ENCODE measurements around the gene TEX44. TPM values are rescaled to one million over a fixed set of nuclear protein-coding genes. Genes with fewer than 3 reads are reported as not detected.
"Not testable (repeated sequence)": the region's sequence is repeated elsewhere in the genome, so short reads cannot be mapped to it uniquely, and the experiment has no call there.

TEX44 gene
- total RNA-seq, 2 donors from 2014 or later = not detected

- Histone ChIP-seq H3K27ac (no peak overlapping the region), H3K4me3 (no peak overlapping the region), H3K9ac (ENCODE audit: low read depth in 2 of 2, low read length in 2 of 2) (no peak overlapping the region), H3K9me3 (no peaks in the 10 kb centered on the region), H3K4me1 (no peaks in the 10 kb centered on the region), H3K27me3 (no peaks in the 10 kb centered on the region), H3K36me3 (no peaks in the 10 kb centered on the region)
- intact Hi-C loops (cut with DNase I) = loop anchor here (10.0 kb wide), 1 partner anchor 147 kb away; no protein-coding TSS in a partner anchor
- no peak for DNase-seq
- no peak for TF ChIP-seq CTCF (IDR thresholded peaks at IDR 0.05)
Measured at GRCh38 chr2:231568098-231568784, 24.4 kb upstream of the TEX44 start.

GRCh38 chr2:231568785-231569435 is 23.8 kb upstream of the TEX44 start:
- H3K36me3 ChIP-seq = no peaks in the 10 kb centered on the region
- no peak overlapping the region for H3K4me3 ChIP-seq
- H3K9ac ChIP-seq (ENCODE audit: low read depth in 2 of 2, low read length in 2 of 2) = no peak overlapping the region
- intact Hi-C loops (cut with DNase I) = loop anchor here (10.0 kb wide), 1 partner anchor 146 kb away; no protein-coding TSS in a partner anchor
- no peak for DNase-seq
- H3K27me3 ChIP-seq = no peaks in the 10 kb centered on the region
- no peak overlapping the region for H3K27ac ChIP-seq
- H3K9me3 ChIP-seq = no peaks in the 10 kb centered on the region
- no peak for TF ChIP-seq CTCF (IDR thresholded peaks at IDR 0.05)
- H3K4me1 ChIP-seq = no peaks in the 10 kb centered on the region

- intact Hi-C loops (cut with DNase I); H3K27ac ChIP-seq; H3K4me1 ChIP-seq; H3K27me3 ChIP-seq; H3K9me3 ChIP-seq; H3K4me3 ChIP-seq; DNase-seq; H3K36me3 ChIP-seq; H3K9ac ChIP-seq (ENCODE audit: low read depth in 2 of 2, low read length in 2 of 2): not testable (repeated sequence)
Measured at GRCh38 chr2:231570915-231571314, 21.7 kb upstream of the TEX44 start.

GRCh38 chr2:231571661-231572191 is 20.9 kb upstream of the TEX44 start:
- intact Hi-C loops (cut with DNase I) = no loop called here
- H3K36me3 ChIP-seq = no peaks in the 10 kb centered on the region
- no peak for TF ChIP-seq CTCF (IDR thresholded peaks at IDR 0.05)
- DNase-seq = no peak
- no peak overlapping the region for H3K9ac ChIP-seq (ENCODE audit: low read depth in 2 of 2, low read length in 2 of 2)
- no peak overlapping the region for H3K27ac ChIP-seq
- no peaks in the 10 kb centered on the region for H3K27me3 ChIP-seq
- no peak overlapping the region for H3K4me3 ChIP-seq
- H3K4me1 ChIP-seq = no peaks in the 10 kb centered on the region
- H3K9me3 ChIP-seq = no peaks in the 10 kb centered on the region

- TF ChIP-seq CTCF (IDR thresholded peaks at IDR 0.05) = no peak
- intact Hi-C loops (cut with DNase I) = no loop called here
- no peak for DNase-seq
- Histone ChIP-seq H3K27me3 (no peaks in the 10 kb centered on the region), H3K27ac (no peak overlapping the region), H3K4me3 (no peak overlapping the region), H3K4me1 (no peaks in the 10 kb centered on the region), H3K36me3 (no peaks in the 10 kb centered on the region), H3K9ac (ENCODE audit: low read depth in 2 of 2, low read length in 2 of 2) (no peak overlapping the region), H3K9me3 (no peaks in the 10 kb centered on the region)
Measured at GRCh38 chr2:231573096-231573495, 19.6 kb upstream of the TEX44 start.

Data from colonic mucosa (tissue), 4 donors.